Measurements from ENCODE around the gene TRAPPC12. TPM values are rescaled to one million over a fixed set of nuclear protein-coding genes. Genes with fewer than 3 reads are reported as not detected.
A peak's percentile ranks its signal among the peaks of the same experiment; 100 is the strongest.

Gene TRAPPC12
- total and polyA plus RNA-seq, 12 donors, result 71.9 to 256 (median 89.6) TPM

- intact Hi-C loops (cut with DNase I), result no loop called here
- no peaks in the 10 kb centered on the region for H3K27me3 ChIP-seq
- peaks cover 0 to 21% (median 4%) of the 10 kb centered on the region in 9 donors for H3K4me1 ChIP-seq
- peaks cover 0 to 3% (median 0%) of the 10 kb centered on the region in 11 donors for H3K9me3 ChIP-seq
- peaks cover 0 to 84% (median 38%) of the 10 kb centered on the region in 9 donors for H3K36me3 ChIP-seq
- H3K4me3 ChIP-seq, result no peak overlapping the region
- no peak for DNase-seq
- TF ChIP-seq CTCF (IDR thresholded peaks at IDR 0.05), result no peak
- ATAC-seq, result peak in 1 of 8 donors; percentile 11
- no peak overlapping the region for H3K27ac ChIP-seq
- WGBS, 2 donors, result 91 to 98% methylated on average over 14 of the region's 14 CpGs
These were observed 123.6 kb downstream of the TRAPPC12 start for GRCh38 chr2:3503046-3503445.

GRCh38 chr2:3503483-3503882 lies 124.0 kb downstream of the TRAPPC12 start:
- ATAC-seq (peak in 4 of 8 donors; percentile 25 to 51 (median 31)), DNase-seq (no peak)
- intact Hi-C loops (cut with DNase I), result no loop called here
- WGBS, 2 donors, result 62 to 81% methylated on average over 13 of the region's 13 CpGs
- no peak overlapping the region for H3K27ac ChIP-seq
- no peaks in the 10 kb centered on the region for H3K27me3 ChIP-seq
- peaks cover 0 to 83% (median 34%) of the 10 kb centered on the region in 9 donors for H3K36me3 ChIP-seq
- H3K4me1 ChIP-seq, result peaks cover 0 to 21% (median 4%) of the 10 kb centered on the region in 9 donors
- no peak overlapping the region for H3K4me3 ChIP-seq
- H3K9me3 ChIP-seq, result peaks cover 0 to 8% (median 0%) of the 10 kb centered on the region in 11 donors
- no peak for TF ChIP-seq CTCF (IDR thresholded peaks at IDR 0.05)

- no peak for TF ChIP-seq CTCF (IDR thresholded peaks at IDR 0.05)
- H3K36me3 ChIP-seq, result peaks cover 0 to 81% (median 24%) of the 10 kb centered on the region in 9 donors
- ATAC-seq (no peak), DNase-seq (no peak)
- H3K9me3 ChIP-seq, result peaks cover 0 to 9% (median 0%) of the 10 kb centered on the region in 11 donors
- H3K4me1 ChIP-seq, result peaks cover 0 to 21% (median 4%) of the 10 kb centered on the region in 9 donors
- peak overlapping the region in 1 of 10 donors; percentile 45 for H3K27ac ChIP-seq
- H3K4me3 ChIP-seq, result no peak overlapping the region
- 97 to 98% methylated on average over 5 of the region's 5 CpGs for WGBS, 2 donors
- intact Hi-C loops (cut with DNase I), result no loop called here
- no peaks in the 10 kb centered on the region for H3K27me3 ChIP-seq
These were observed 125.2 kb downstream of the TRAPPC12 start for GRCh38 chr2:3504741-3505140.

GRCh38 chr2:3505771-3506170 lies 126.3 kb downstream of the TRAPPC12 start:
- no peaks in the 10 kb centered on the region for H3K27me3 ChIP-seq
- no peak for TF ChIP-seq CTCF (IDR thresholded peaks at IDR 0.05)
- peaks cover 0 to 9% (median 0%) of the 10 kb centered on the region in 11 donors for H3K9me3 ChIP-seq
- intact Hi-C loops (cut with DNase I), result no loop called here
- H3K36me3 ChIP-seq, result peaks cover 0 to 81% (median 17%) of the 10 kb centered on the region in 9 donors
- peak overlapping the region in 7 of 10 donors; percentile 3 to 65 (median 40) for H3K27ac ChIP-seq
- DNase-seq (no peak), ATAC-seq (peak in 6 of 8 donors; percentile 33 to 75 (median 56))
- 43 to 68% methylated on average over 4 of the region's 4 CpGs for WGBS, 2 donors
- peaks cover 0 to 21% (median 4%) of the 10 kb centered on the region in 9 donors for H3K4me1 ChIP-seq
- H3K4me3 ChIP-seq, result no peak overlapping the region

All from heart right ventricle (tissue), 16 donors.